Ovary (tissue), 9 donors: ENCODE measurements around the gene DOC2B. TPM values are rescaled to one million over a fixed set of nuclear protein-coding genes. Genes with fewer than 3 reads are reported as not detected.

Experiments
- DNase-seq, 5 donors: peaks; one replicate each; pipeline ENCODE4 v3.0.0-alpha.2; 2019 to 2020
- H3K27ac ChIP-seq, 2 donors: fragments of 200-600 bp; one replicate each; pipeline versions ENCODE4 v1.5.1 to v1.8.0; 2019 to 2022
- H3K27me3 ChIP-seq: fragments of 200-600 bp; one replicate; pipeline ENCODE4 v1.8.0; 2022
- H3K36me3 ChIP-seq: fragments of 200-600 bp; sonication (generic); one replicate; pipeline ENCODE4 v1.5.1; 2019
- H3K4me1 ChIP-seq: one replicate; pipeline ENCODE4 v1.8.1; 2013; ENCODE audit warnings: mild to moderate bottlenecking, moderate library complexity; ENCODE audit not compliant: insufficient read depth
- H3K4me3 ChIP-seq: fragments of 200-600 bp; sonication (generic); one replicate; pipeline ENCODE4 v1.5.1; 2017
- H3K9me3 ChIP-seq, 2 donors: fragments of 200-600 bp in 1 of 2; sonication (generic) in 1 of 2; one replicate each; pipeline versions ENCODE4 v1.5.1 to v1.8.1; 2013 to 2019; ENCODE audit warnings: mild to moderate bottlenecking in 1 of 2, moderate library complexity in 1 of 2
- CTCF ChIP-seq, 3 donors: fragments of 450-650 bp in 2 of 3; fragments of 200-600 bp in 1 of 3; IDR thresholded peaks; one replicate each; pipeline versions ENCODE4 v1.5.1 to v1.8.0; 2016 to 2022; ENCODE audit warnings: antibody characterized with exemption in 3 of 3, mild to moderate bottlenecking in 1 of 3
- EP300 ChIP-seq: sonication (generic); formaldehyde crosslinking; IDR thresholded peaks from one replicate; pipeline ENCODE4 v1.6.1; 2017; ENCODE audit warnings: antibody characterized with exemption
- POLR2A ChIP-seq: fragments of 450-650 bp; IDR thresholded peaks from one replicate; pipeline ENCODE4 v1.6.1; 2017; ENCODE audit warnings: antibody characterized with exemption, mild to moderate bottlenecking, moderate library complexity
- WGBS, 3 donors: extraction: QIAGEN DNeasy Blood & Tissue Kit in 1 of 3; methylation state at CpG; one replicate each; pipeline versions ENCODE4 v1.1.5 to v1.1.7; 2013 to 2017; 5-methylcytosine and 5-hydroxymethylcytosine counted together
- intact Hi-C, 4 donors: fragments of 100-400 bp; cut with DNase I; formaldehyde crosslinking; loops; one replicate each; pipeline versions ENCODE4 v1.11.0 to v1.15.1; 2022 to 2023
- polyA plus RNA-seq, 2 donors: library from polyadenylated mRNA; stranded (reverse); fragments of 200-250 nt in 1 of 2; fragments of 350-450 nt in 1 of 2; fragmentation: Illumina TruSeq in 1 of 2; extraction: RNeasy Lipid Tissue Mini Kit (QIAGEN cat#74804) in 1 of 2; gene quantifications; one replicate each; pipeline ENCODE4 v1.2.3, GENCODE V29; 2013 to 2014
- total RNA-seq, 7 donors: library from RNA; depleted of rRNA in 2 of 7; stranded (reverse); fragments of >200 nt in 2 of 7; fragmentation: NEBNext Ultra II Directional in 3 of 7; extraction: Animal tissue kit (Norgen Biotek cat#: 25700) in 3 of 7; gene quantifications; one replicate each; pipeline versions ENCODE4 v1.1.0 to v1.2.4, GENCODE V29; 2016 to 2023
- donor health status: DM: no; HTN: no; CAD: no; lungs with moderate emphysema.
- donor health status: DM: no; HTN: no; CAD: no.
- donor health status: Bipolar disorder and iron deficiency.
- donor health status: DM: yes; HTN: yes; CAD: no.
- donor health status: DM: no; HTN: no; CAD: no.
- donor health status: DM: yes; HTN: yes; CAD: no.

Gene DOC2B
- total and polyA plus RNA-seq, 9 donors = 0.83 to 4.5 (median 2.0) TPM

- no peaks in the 10 kb centered on the region for H3K4me1 ChIP-seq
- TF ChIP-seq POLR2A = no peak
- TF ChIP-seq CTCF (IDR thresholded peaks at IDR 0.05) = no peak
- TF ChIP-seq EP300 = no peak
- no peaks in the 10 kb centered on the region for H3K36me3 ChIP-seq
- H3K9me3 ChIP-seq = no peaks in the 10 kb centered on the region
- intact Hi-C loops = loop anchor here in 3 of 4 donors (5.0 kb wide), 2 partner anchors 228 to 538 kb away; no protein-coding TSS in a partner anchor
- H3K4me3 ChIP-seq = no peak overlapping the region
- no peak overlapping the region for H3K27ac ChIP-seq
- no peak for DNase-seq
- 93 to 94% (median 93%) methylated on average over 15 of the region's 15 CpGs for WGBS, 3 donors
- no peaks in the 10 kb centered on the region for H3K27me3 ChIP-seq
These were observed 21.8 kb downstream of the DOC2B start for GRCh38 chr17:159609-160008.

GRCh38 chr17:158379-158778 is 23.1 kb downstream of the DOC2B start:
- 92 to 97% (median 96%) methylated on average over 7 of the region's 7 CpGs for WGBS, 3 donors
- Histone ChIP-seq H3K4me3 (no peak overlapping the region), H3K9me3 (no peaks in the 10 kb centered on the region), H3K27ac (no peak overlapping the region), H3K27me3 (no peaks in the 10 kb centered on the region), H3K36me3 (no peaks in the 10 kb centered on the region), H3K4me1 (no peaks in the 10 kb centered on the region)
- DNase-seq = no peak
- intact Hi-C loops = no loop called here
- TF ChIP-seq EP300 = no peak
- TF ChIP-seq POLR2A = no peak
- no peak for TF ChIP-seq CTCF (IDR thresholded peaks at IDR 0.05)

- no peak overlapping the region for H3K4me3 ChIP-seq
- DNase-seq = no peak
- no peak for TF ChIP-seq CTCF (IDR thresholded peaks at IDR 0.05)
- TF ChIP-seq POLR2A = no peak
- no peak for TF ChIP-seq EP300
- intact Hi-C loops = no loop called here
- H3K27ac ChIP-seq = no peak overlapping the region
- no peaks in the 10 kb centered on the region for H3K27me3 ChIP-seq
- WGBS, 3 donors = 84 to 97% (median 93%) methylated on average over 4 of the region's 4 CpGs
- H3K36me3 ChIP-seq = no peaks in the 10 kb centered on the region
- no peaks in the 10 kb centered on the region for H3K9me3 ChIP-seq
- no peaks in the 10 kb centered on the region for H3K4me1 ChIP-seq
These were observed 23.5 kb downstream of the DOC2B start for GRCh38 chr17:157901-158300.

GRCh38 chr17:156946-157345 is 24.5 kb downstream of the DOC2B start:
- TF ChIP-seq EP300 = no peak
- no peak for TF ChIP-seq POLR2A
- intact Hi-C loops = no loop called here
- no peaks in the 10 kb centered on the region for H3K4me1 ChIP-seq
- 87 to 91% (median 91%) methylated on average over 19 of the region's 19 CpGs for WGBS, 3 donors
- H3K4me3 ChIP-seq = no peak overlapping the region
- H3K27ac ChIP-seq = no peak overlapping the region
- H3K36me3 ChIP-seq = no peaks in the 10 kb centered on the region
- DNase-seq = no peak
- no peaks in the 10 kb centered on the region for H3K27me3 ChIP-seq
- H3K9me3 ChIP-seq = no peaks in the 10 kb centered on the region

GRCh38 chr17:156094-156621 is 25.3 kb downstream of the DOC2B start:
- Histone ChIP-seq H3K27me3 (no peaks in the 10 kb centered on the region), H3K4me3 (no peak overlapping the region), H3K27ac (no peak overlapping the region), H3K36me3 (no peaks in the 10 kb centered on the region), H3K4me1 (no peaks in the 10 kb centered on the region), H3K9me3 (no peaks in the 10 kb centered on the region)
- DNase-seq = no peak
- TF ChIP-seq POLR2A (no peak), EP300 (no peak), CTCF (IDR thresholded peaks at IDR 0.05) (no peak)
- 90 to 95% (median 92%) methylated on average over 28 of the region's 28 CpGs for WGBS, 3 donors
- intact Hi-C loops = no loop called here
